ENCODE data around the gene POFUT2. TPM values are rescaled to one million over a fixed set of nuclear protein-coding genes. Genes with fewer than 3 reads are reported as not detected.

The POFUT2 gene
- 9.9 and 30.8 TPM in 2 replicates for total RNA-seq

GRCh38 chr21:45287438-45288391, at the start of gene POFUT2:
Gene POFUT2 (minus strand): TSS chr21:45287895. CDS start chr21:45287871, 24 bp downstream.

Other genes with a start within 250 kb of the POFUT2 start
- 27.5 and 48.8 TPM in 2 replicates for gene ADARB1, start 213.3 kb downstream of the POFUT2 start, total RNA-seq
- gene COL18A1, start 117.3 kb upstream of the POFUT2 start, total RNA-seq = 184 and 311 TPM in 2 replicates

Data from bladder microvascular endothelial cell (primary cell).